Fibroblast of pulmonary artery (primary cell): ENCODE results near the gene SOX3.

Source experiments
- DNase-seq: peaks from one replicate; pipeline ENCODE4 v3.0.0-alpha.2; 2010; ENCODE audit warnings: low read depth
- H3K4me3 ChIP-seq: replicated peaks from 2 replicates; pipeline ENCODE4 v1.5.1; 2011; ENCODE audit warnings: low read depth, mild to moderate bottlenecking, control low read depth, low read length, moderate library complexity
- TF ChIP-seq, protein P1 (sequence below): IDR thresholded peaks from 2 replicates; pipeline ENCODE4 v1.5.1; 2011; ENCODE audit warnings: mild to moderate bottlenecking, control low read depth, low read length, inconsistent platforms; ENCODE audit errors: missing control alignments

SOX3 gene

DNA sequence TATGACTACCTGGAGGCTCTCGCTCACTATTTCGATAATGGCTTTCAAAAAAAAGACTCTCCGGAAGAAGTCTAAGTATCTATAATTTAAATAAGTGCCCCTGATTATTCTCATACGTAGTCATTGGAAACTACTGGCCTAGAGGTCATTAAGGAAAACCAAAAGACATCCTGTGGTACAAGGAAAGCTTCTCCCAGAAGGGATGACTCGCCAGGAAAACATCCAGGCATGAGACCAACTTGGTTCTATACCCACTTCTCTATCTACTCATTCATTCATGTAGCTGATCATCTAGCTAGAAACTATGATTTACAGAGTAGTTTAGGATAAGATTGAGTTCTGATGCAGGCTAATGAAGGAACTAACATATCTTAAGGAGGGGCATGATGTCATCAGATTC, 37.7 kb downstream of the SOX3 start:
- DNase-seq: no peak
- H3K4me3 ChIP-seq: no peak overlapping the region
- TF ChIP-seq, protein P1, sequence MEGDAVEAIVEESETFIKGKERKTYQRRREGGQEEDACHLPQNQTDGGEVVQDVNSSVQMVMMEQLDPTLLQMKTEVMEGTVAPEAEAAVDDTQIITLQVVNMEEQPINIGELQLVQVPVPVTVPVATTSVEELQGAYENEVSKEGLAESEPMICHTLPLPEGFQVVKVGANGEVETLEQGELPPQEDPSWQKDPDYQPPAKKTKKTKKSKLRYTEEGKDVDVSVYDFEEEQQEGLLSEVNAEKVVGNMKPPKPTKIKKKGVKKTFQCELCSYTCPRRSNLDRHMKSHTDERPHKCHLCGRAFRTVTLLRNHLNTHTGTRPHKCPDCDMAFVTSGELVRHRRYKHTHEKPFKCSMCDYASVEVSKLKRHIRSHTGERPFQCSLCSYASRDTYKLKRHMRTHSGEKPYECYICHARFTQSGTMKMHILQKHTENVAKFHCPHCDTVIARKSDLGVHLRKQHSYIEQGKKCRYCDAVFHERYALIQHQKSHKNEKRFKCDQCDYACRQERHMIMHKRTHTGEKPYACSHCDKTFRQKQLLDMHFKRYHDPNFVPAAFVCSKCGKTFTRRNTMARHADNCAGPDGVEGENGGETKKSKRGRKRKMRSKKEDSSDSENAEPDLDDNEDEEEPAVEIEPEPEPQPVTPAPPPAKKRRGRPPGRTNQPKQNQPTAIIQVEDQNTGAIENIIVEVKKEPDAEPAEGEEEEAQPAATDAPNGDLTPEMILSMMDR: no peak
